ENCODE data around the gene SIPA1.

- TF ChIP-seq, protein P1, sequence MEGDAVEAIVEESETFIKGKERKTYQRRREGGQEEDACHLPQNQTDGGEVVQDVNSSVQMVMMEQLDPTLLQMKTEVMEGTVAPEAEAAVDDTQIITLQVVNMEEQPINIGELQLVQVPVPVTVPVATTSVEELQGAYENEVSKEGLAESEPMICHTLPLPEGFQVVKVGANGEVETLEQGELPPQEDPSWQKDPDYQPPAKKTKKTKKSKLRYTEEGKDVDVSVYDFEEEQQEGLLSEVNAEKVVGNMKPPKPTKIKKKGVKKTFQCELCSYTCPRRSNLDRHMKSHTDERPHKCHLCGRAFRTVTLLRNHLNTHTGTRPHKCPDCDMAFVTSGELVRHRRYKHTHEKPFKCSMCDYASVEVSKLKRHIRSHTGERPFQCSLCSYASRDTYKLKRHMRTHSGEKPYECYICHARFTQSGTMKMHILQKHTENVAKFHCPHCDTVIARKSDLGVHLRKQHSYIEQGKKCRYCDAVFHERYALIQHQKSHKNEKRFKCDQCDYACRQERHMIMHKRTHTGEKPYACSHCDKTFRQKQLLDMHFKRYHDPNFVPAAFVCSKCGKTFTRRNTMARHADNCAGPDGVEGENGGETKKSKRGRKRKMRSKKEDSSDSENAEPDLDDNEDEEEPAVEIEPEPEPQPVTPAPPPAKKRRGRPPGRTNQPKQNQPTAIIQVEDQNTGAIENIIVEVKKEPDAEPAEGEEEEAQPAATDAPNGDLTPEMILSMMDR (IDR thresholded peaks at IDR 0.05), result peak; percentile 42
- TF ChIP-seq ZFX (IDR thresholded peaks at IDR 0.05; ENCODE audit: borderline replicate concordance), result no peak
These were observed at the start of gene SIPA1 for GRCh38 chr11:65637794-65638419.

Measured in 22Rv1 (cell line).